Glomerular endothelial cell (primary cell): ENCODE data around the gene CTCF. TPM values are rescaled to one million over a fixed set of nuclear protein-coding genes. Genes with fewer than 3 reads are reported as not detected.

Experiments
- DNase-seq: peaks from one replicate; pipeline ENCODE4 v3.0.0-alpha.2; 2011; ENCODE audit warnings: low read depth, low spot score; ENCODE audit errors: extremely low read depth
- total RNA-seq: library from RNA; depleted of rRNA; stranded (reverse); fragments of >200 nt; gene quantifications from 2 replicates; pipeline ENCODE4 v1.2.3, GENCODE V29; 2015

Gene CTCF
- total RNA-seq, 1 donor from 2014 or later = 34.2 TPM

DNA sequence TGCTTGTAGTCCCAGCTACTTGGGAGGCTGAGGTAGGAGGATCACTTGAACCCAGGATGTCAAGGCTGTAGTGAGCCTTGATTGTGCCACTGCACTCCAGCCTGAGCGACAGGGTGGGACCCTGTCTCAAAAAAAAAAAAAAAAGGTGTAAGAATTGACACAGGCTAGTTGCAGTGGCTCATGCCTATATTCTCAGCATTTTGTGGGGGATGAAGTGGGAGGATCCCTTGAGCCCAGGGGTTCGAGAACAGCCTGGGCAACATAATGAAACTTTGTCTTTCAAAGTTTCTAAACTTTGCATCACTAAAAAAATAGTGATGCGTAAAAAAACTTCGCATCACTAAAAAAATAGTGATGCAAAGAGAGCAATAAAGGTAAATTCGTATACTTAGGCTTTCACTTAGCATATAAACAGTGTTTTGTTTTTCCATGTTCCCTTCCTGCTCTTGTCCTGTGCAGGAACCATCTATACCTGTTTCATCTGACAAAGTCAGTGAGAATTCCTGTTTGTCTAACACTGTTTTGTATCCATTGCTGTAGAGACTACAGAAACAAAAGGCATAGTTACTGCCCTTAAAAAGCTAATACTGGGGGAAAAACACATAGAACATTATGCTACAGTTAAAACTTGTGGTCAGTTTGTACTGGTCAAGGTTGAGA, 32.1 kb downstream of the CTCF start:
- no peak for DNase-seq

GRCh38 chr16:67594956-67595355, 32.6 kb downstream of the CTCF start:
- no peak for DNase-seq

GRCh38 chr16:67598527-67598926, 36.2 kb downstream of the CTCF start:
- no peak for DNase-seq

GRCh38 chr16:67605641-67606040, 43.3 kb downstream of the CTCF start:
- DNase-seq = no peak

- DNase-seq = no peak
Observed at GRCh38 chr16:67606632-67607031, 44.3 kb downstream of the CTCF start.

GRCh38 chr16:67608364-67608763, 46.0 kb downstream of the CTCF start:
- DNase-seq = no peak

- no peak for DNase-seq
Observed at GRCh38 chr16:67613808-67614207, 51.5 kb downstream of the CTCF start.

- DNase-seq = no peak
Observed at GRCh38 chr16:67628216-67628615, 65.9 kb downstream of the CTCF start.

DNA sequence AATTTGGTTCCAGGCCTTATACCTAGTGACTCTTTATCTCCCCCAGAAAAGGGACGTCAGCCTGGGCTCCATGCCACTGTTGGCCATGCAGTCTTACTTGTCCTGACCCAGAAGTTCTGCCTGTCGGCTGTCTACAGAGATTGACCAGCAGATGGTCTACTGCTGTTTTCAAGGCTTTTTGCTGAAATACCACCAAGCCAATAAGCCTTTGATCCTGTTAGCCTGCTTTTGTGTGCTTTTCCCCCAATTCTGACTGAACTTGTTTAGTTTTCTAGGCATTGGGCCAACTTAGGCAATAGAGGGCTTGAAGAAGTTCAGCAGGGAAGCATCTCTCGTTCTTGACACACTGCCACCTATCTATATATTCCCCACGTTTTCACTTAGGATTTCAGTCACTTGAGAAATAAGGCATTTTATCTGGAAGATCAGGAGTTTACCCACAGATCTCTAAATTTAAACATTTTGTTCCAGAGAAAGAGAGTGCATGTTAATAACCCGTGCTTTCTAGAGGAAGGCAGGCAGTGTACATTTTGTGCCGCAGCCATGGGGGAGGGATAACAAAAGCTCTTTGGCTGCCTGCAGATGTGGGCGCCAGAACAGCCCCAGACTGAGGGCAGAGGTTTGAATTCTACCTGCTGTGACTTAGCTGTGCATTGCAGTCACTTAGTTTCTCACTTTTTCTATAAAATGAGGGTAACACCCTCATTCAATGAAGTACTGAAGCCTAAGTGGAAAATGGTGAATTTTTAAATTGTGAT, 70.3 kb downstream of the CTCF start:
- DNase-seq = no peak

- DNase-seq = no peak
Observed at GRCh38 chr16:67636713-67637112, 74.4 kb downstream of the CTCF start.

GRCh38 chr16:67637625-67638024, 75.3 kb downstream of the CTCF start:
- no peak for DNase-seq

DNA sequence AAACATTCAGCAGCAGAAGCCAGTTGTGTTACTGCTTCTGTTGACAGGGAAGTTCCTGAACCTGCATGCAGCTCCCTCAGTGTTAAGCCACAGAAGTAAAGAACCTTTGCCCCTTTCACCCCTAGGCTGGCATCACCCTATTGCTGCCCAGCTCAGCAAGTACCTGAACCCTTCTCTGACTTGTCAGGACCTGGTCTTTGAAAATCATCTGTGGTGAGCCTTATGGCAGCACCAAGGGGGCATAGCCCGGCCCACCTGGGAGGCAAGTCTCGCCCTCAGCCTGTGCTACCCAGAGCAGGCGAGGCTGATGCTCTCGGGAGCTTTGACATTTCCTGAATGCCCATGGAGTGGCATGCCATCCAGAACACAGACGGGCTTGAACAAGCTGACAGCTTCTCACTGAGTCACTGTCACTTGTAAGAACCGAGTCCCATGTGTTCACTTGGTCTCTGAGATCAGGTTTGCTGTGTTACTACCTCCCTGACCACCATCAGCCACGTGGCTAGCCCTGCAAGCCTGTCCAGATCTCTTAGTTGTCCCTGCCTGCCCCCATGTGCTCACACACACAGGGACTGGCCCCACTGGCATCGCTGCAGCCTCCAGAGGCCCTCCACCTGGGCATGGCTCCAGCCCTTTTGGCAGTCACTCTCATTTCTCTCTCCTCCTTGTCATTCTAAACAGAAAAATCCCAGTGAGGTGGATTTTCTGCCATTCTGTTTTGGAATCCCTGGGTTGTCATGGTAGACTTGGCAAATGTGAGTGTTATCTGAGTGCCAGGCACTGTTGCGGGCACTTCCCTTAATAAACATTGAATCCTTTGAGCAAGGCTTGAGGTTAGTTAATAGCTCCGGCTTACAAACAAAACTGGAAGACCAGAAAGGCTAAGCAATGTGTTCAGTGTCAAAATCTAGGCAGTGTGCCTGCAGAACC, 79.7 kb downstream of the CTCF start:
- no peak for DNase-seq

DNA sequence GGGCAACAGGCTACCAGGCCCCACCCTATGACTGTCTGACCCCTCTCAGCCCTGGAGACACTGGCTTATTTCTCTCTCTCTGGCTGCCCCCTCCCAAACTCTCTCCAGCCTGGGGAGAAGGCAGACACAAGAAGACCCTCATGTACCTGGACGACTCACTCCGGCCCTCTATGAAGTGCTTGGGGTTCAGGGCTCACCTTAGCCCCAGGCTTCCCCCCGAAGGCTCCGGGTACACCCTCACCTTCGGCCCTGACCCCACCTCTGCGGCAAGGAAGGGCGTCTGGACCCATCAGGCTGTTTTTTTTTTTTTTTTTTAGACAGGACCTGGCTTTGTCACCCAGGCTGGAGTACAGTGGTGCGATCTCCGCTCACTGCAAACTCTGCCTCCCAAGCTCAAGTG, 81.7 kb downstream of the CTCF start:
- DNase-seq = no peak

- no peak for DNase-seq
Observed at GRCh38 chr16:67645397-67646121, 83.2 kb downstream of the CTCF start.

DNA sequence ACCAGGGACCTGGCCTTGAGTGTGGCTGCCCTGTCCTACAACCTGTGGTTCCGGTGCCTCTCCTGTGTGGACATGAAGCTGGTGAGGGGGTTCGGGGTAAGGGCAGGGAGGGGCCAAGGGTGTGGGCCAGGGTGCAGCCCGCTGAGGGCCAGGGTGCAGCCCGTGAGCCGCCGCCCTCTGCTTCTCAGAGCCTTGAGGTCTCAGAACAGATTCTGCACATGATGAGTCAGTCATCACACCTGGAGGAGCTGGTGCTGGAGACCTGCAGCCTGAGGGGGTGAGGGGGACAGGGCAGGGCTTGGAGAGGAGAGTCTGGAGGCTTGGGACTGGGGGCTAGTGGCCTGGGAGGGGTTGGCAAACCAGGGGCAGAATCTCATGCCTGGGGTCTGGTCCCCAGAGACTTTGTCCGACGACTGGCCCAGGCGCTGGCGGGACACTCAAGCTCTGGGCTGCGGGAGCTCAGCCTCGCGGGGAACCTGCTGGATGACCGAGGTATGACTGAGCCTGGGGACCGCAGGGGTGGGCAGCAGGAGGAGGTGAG, 84.9 kb downstream of the CTCF start:
- no peak for DNase-seq

GRCh38 chr16:67647681-67648080, 85.4 kb downstream of the CTCF start:
- DNase-seq = no peak

DNA sequence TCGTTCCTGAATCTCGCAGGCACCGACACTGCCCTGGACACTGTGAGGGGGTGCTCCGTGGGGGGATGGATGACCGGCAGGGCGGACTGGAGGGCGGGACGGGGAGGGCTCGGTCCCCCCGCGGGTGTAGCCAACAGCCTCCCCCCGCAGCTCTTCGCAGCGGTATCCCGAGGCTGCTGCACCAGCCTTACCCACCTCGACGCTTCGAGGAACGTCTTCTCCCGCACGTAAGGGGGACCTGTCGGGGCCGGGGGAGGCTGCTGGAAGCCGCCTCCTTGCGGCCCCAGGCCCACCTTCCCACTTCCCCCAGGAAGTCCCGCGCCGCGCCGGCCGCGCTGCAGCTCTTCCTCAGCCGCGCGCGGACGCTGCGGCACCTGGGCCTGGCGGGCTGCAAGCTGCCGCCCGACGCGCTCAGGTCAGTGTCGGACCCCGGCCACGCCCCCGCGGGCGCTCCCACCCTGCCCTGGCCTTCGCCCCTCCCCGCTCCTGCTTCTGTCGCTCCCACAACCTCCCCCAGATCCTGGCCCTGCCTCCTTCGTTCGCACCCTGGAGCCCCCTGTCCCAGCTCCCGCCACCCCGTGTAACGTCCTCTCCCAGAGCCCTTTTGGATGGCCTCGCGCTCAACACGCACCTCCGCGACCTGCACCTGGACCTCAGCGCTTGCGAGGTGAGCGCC, 85.9 kb downstream of the CTCF start:
- no peak for DNase-seq

DNA sequence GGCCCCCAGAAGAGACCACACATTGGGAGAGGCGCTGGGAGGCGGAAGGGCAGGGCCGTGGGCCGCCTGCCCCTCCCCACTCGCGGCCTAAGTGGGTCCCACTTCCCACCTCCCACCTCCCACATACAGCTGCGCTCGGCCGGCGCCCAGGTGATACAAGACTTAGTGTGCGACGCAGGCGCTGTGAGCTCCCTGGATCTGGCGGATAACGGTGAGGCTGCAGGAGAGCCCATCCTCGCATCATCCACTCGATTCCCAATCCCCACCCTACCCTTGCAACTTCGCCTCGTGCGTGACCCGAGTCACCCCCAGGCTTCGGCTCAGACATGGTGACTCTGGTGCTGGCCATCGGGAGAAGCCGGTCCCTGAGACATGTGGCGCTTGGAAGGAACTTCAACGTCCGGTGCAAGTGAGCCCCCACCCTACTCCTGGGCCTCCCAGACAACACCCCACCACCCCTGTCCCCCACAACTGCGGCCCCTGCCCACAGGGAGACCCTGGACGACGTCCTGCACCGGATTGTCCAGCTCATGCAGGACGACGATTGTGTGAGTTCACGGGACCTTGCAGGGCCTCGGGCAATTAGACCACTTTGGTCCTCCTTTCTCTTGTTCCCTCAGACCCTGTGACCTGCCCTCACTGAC, 86.6 kb downstream of the CTCF start:
- DNase-seq = no peak

- no peak for DNase-seq
Observed at GRCh38 chr16:67649494-67649931, 87.2 kb downstream of the CTCF start.
